Lower leg skin (tissue), 3 donors: ENCODE measurements around the gene VPS8.

Source experiments
- POLR2A ChIP-seq, 2 donors: fragments of 450-650 bp; IDR thresholded peaks; one replicate each; pipeline ENCODE4 v1.6.1; 2016 to 2017; ENCODE audit warnings: antibody characterized with exemption in 2 of 2, mild to moderate bottlenecking in 1 of 2, moderate library complexity in 1 of 2
- TF ChIP-seq, protein P1 (sequence below), 3 donors: fragments of 450-650 bp; IDR thresholded peaks; one replicate each; pipeline ENCODE4 v1.5.1; 2016; ENCODE audit warnings: antibody characterized with exemption in 3 of 3, mild to moderate bottlenecking in 3 of 3, moderate library complexity in 2 of 3

- TF ChIP-seq, protein P1, sequence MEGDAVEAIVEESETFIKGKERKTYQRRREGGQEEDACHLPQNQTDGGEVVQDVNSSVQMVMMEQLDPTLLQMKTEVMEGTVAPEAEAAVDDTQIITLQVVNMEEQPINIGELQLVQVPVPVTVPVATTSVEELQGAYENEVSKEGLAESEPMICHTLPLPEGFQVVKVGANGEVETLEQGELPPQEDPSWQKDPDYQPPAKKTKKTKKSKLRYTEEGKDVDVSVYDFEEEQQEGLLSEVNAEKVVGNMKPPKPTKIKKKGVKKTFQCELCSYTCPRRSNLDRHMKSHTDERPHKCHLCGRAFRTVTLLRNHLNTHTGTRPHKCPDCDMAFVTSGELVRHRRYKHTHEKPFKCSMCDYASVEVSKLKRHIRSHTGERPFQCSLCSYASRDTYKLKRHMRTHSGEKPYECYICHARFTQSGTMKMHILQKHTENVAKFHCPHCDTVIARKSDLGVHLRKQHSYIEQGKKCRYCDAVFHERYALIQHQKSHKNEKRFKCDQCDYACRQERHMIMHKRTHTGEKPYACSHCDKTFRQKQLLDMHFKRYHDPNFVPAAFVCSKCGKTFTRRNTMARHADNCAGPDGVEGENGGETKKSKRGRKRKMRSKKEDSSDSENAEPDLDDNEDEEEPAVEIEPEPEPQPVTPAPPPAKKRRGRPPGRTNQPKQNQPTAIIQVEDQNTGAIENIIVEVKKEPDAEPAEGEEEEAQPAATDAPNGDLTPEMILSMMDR (IDR thresholded peaks at IDR 0.05): no peak
- TF ChIP-seq POLR2A (IDR thresholded peaks at IDR 0.05): no peak
Observed at GRCh38 chr3:184822081-184822480, 10.1 kb downstream of the VPS8 start.
